GM23248 (cell line): ENCODE data around the gene HEBP1.

Experiments
- EZH2 ChIP-seq: fragments of 200-600 bp; sonication (generic); IDR thresholded peaks from 2 replicates; pipeline ENCODE4 v1.6.1; 2018; ENCODE audit warnings: antibody characterized with exemption, mild to moderate bottlenecking; ENCODE audit not compliant: insufficient read depth, poor library complexity, severe bottlenecking
- EZH2phosphoT487 ChIP-seq: fragments of 200-600 bp; sonication (generic); IDR thresholded peaks from 2 replicates; pipeline ENCODE4 v1.6.1; 2018; ENCODE audit warnings: antibody characterized with exemption, moderate library complexity, mild to moderate bottlenecking, low read depth; ENCODE audit not compliant: insufficient read depth

- TF ChIP-seq EZH2 = no peak
- TF ChIP-seq EZH2phosphoT487 = no peak
These were observed 34.2 kb downstream of the HEBP1 start for GRCh38 chr12:12965836-12966235.
